ENCODE results near the gene XYLT1.

The XYLT1 gene

GRCh38 chr16:17117906-17118577 lies 352.7 kb downstream of the XYLT1 start:
- Histone ChIP-seq H3K4me1 (ENCODE audit: insufficient read depth, low read length, poor library complexity, severe bottlenecking) (no peaks in the 10 kb centered on the region), H3K4me3 (ENCODE audit: low read length, poor library complexity, severe bottlenecking) (no peak overlapping the region), H3K9me2 (replicated peaks; ENCODE audit: low read depth, low read length) (no peaks in the 10 kb centered on the region), H3K36me3 (ENCODE audit: insufficient read depth, low read length) (peaks cover 72% of the 10 kb centered on the region; the same call in 1 of the 2 replicates), H3K79me2 (ENCODE audit: insufficient read depth, low read length) (no peaks in the 10 kb centered on the region), H3F3A (ENCODE audit: low read depth) (no peaks in the 10 kb centered on the region), H2AFZ (ENCODE audit: low read length) (no peak overlapping the region), H3K4me2 (ENCODE audit: low read depth, low read length, poor library complexity, severe bottlenecking) (no peak overlapping the region), H3K9me3 (ENCODE audit: insufficient read depth, low read depth, low read length) (no peaks in the 10 kb centered on the region), H4K20me1 (ENCODE audit: insufficient read depth, low read length, poor library complexity, severe bottlenecking) (no peaks in the 10 kb centered on the region), H3K27me3 (ENCODE audit: insufficient read depth, low read length, poor library complexity, severe bottlenecking) (no peaks in the 10 kb centered on the region), H3K9ac (ENCODE audit: low read depth, low read length, poor library complexity, severe bottlenecking) (no peak overlapping the region)
- TF ChIP-seq CTCF (conservative IDR thresholded peaks at IDR 0.05; ENCODE audit: low read length) (no peak), EZH2phosphoT487 (IDR thresholded peaks at IDR 0.05; ENCODE audit: borderline replicate concordance) (no peak)

GRCh38 chr16:17116595-17117322 lies 354.0 kb downstream of the XYLT1 start:
- Histone ChIP-seq H3F3A (ENCODE audit: low read depth) (no peaks in the 10 kb centered on the region), H3K9ac (ENCODE audit: low read depth, low read length, poor library complexity, severe bottlenecking) (no peak overlapping the region), H2AFZ (ENCODE audit: low read length) (no peak overlapping the region), H3K4me2 (ENCODE audit: low read depth, low read length, poor library complexity, severe bottlenecking) (no peak overlapping the region), H3K4me3 (ENCODE audit: low read length, poor library complexity, severe bottlenecking) (no peak overlapping the region), H3K9me2 (replicated peaks; ENCODE audit: low read depth, low read length) (no peaks in the 10 kb centered on the region), H4K20me1 (ENCODE audit: insufficient read depth, low read length, poor library complexity, severe bottlenecking) (no peaks in the 10 kb centered on the region), H3K36me3 (ENCODE audit: insufficient read depth, low read length) (peaks cover 74% of the 10 kb centered on the region; the same call in 1 of the 2 replicates), H3K4me1 (ENCODE audit: insufficient read depth, low read length, poor library complexity, severe bottlenecking) (no peaks in the 10 kb centered on the region), H3K9me3 (ENCODE audit: insufficient read depth, low read depth, low read length) (no peaks in the 10 kb centered on the region), H3K79me2 (ENCODE audit: insufficient read depth, low read length) (no peaks in the 10 kb centered on the region), H3K27me3 (ENCODE audit: insufficient read depth, low read length, poor library complexity, severe bottlenecking) (no peaks in the 10 kb centered on the region)
- no peak for TF ChIP-seq CTCF (conservative IDR thresholded peaks at IDR 0.05; ENCODE audit: low read length)
- TF ChIP-seq EZH2phosphoT487 (IDR thresholded peaks at IDR 0.05; ENCODE audit: borderline replicate concordance) = no peak

- TF ChIP-seq EZH2phosphoT487 (IDR thresholded peaks at IDR 0.05; ENCODE audit: borderline replicate concordance) (no peak), CTCF (conservative IDR thresholded peaks at IDR 0.05; ENCODE audit: low read length) (no peak)
- no peaks in the 10 kb centered on the region for H3K79me2 ChIP-seq (ENCODE audit: insufficient read depth, low read length)
- no peak overlapping the region for H3K4me2 ChIP-seq (ENCODE audit: low read depth, low read length, poor library complexity, severe bottlenecking)
- H3K36me3 ChIP-seq (ENCODE audit: insufficient read depth, low read length) = peaks cover 66% of the 10 kb centered on the region; the same call in 1 of the 2 replicates
- no peaks in the 10 kb centered on the region for H3F3A ChIP-seq (ENCODE audit: low read depth)
- H2AFZ ChIP-seq (ENCODE audit: low read length) = no peak overlapping the region
- no peaks in the 10 kb centered on the region for H4K20me1 ChIP-seq (ENCODE audit: insufficient read depth, low read length, poor library complexity, severe bottlenecking)
- no peak overlapping the region for H3K4me3 ChIP-seq (ENCODE audit: low read length, poor library complexity, severe bottlenecking)
- no peaks in the 10 kb centered on the region for H3K9me2 ChIP-seq (replicated peaks; ENCODE audit: low read depth, low read length)
- no peaks in the 10 kb centered on the region for H3K27me3 ChIP-seq (ENCODE audit: insufficient read depth, low read length, poor library complexity, severe bottlenecking)
- no peaks in the 10 kb centered on the region for H3K4me1 ChIP-seq (ENCODE audit: insufficient read depth, low read length, poor library complexity, severe bottlenecking)
- no peak overlapping the region for H3K9ac ChIP-seq (ENCODE audit: low read depth, low read length, poor library complexity, severe bottlenecking)
- H3K9me3 ChIP-seq (ENCODE audit: insufficient read depth, low read depth, low read length) = no peaks in the 10 kb centered on the region
These were observed 361.3 kb downstream of the XYLT1 start for GRCh38 chr16:17109413-17109812.

All from Loucy (cell line).